ENCODE measurements around the gene PTPRH. TPM values are rescaled to one million over a fixed set of nuclear protein-coding genes. Genes with fewer than 3 reads are reported as not detected.

PTPRH gene
- total and polyA plus RNA-seq, 9 of the 15 experiments (the other 6 are each of a cell fraction or from before 2014, with no cell fraction given), result 0.87 to 34.3 (median 22.7) TPM

DNA sequence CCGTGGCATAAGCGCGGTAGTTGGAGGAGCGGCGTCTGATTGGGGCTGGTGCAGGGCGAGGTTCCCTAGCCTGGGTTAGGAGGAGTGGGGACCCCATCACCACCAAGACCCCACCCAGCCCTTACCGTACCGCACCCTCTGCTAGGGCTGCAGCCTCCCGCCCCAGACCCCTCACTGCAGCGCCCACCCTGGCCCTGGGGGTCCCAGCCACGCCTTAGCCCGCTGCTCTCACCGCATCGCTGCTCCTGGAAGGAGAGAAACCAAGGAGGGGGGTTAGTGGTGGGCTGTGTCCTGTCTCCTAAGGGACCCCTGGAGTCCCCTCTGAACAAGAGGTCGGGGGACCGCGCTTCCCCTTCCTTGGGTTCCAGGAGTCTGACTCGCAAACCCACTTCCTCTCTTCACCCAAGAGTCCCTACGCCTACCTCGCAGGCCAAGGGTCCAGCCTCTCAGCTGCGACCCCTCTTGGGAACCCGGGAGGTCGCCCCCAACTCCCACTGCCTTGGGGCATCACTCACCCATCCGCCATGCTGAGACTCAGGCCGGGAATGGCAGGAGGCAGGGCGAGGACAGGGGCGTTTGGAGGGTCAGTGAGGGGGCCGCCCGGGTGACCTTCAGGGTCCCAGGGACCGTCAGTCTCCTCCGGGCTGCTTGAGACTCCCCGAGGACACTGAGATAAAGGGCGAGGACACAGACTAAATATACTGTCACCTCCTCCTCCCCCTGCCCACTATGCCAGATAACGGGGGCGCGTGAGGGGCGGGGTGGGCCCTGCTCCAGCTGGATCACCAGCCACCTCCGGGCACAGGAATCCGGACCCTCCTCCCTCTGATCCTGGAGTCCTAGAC lies 52.0 kb downstream of the PTPRH start, which contains the start of gene TNNI3 (continued):
- TF ChIP-seq E4F1 (CRISPR knock-in tag; IDR thresholded peaks at IDR 0.05; ENCODE audit: borderline replicate concordance) (no peak), ZNF77 (CRISPR knock-in tag; IDR thresholded peaks at IDR 0.05) (no peak), ESRRA (IDR thresholded peaks at IDR 0.05; ENCODE audit: borderline replicate concordance, low read depth) (peak; percentile 77; the same call in 1 of the 2 replicates), ZNF224 (CRISPR knock-in tag; IDR thresholded peaks at IDR 0.05) (no peak), FOXA3 (CRISPR knock-in tag; conservative IDR thresholded peaks at IDR 0.05 in 1 of 2, IDR thresholded peaks at IDR 0.05 in 1 of 2) (no peak), NELFE (IDR thresholded peaks at IDR 0.05; ENCODE audit: insufficient read depth, insufficient read length) (no peak), ZNF316 (IDR thresholded peaks at IDR 0.05) (no peak), ZNF436 (CRISPR knock-in tag; IDR thresholded peaks at IDR 0.05) (no peak), LARP7 (IDR thresholded peaks at IDR 0.05) (no peak), BHLHE40 (IDR thresholded peaks at IDR 0.05; ENCODE audit: low read length) (0 out of 2 replicates have a peak, but pooled peaks have one; percentile 9), ZNF277 (CRISPR knock-in tag; IDR thresholded peaks at IDR 0.05; ENCODE audit: borderline replicate concordance) (no peak), ELF1 (tag; IDR thresholded peaks at IDR 0.05) (no peak), PCBP1 (IDR thresholded peaks at IDR 0.05; ENCODE audit: low read depth, low read length, poor library complexity, severe bottlenecking) (peak; percentile 53), OTX1 (CRISPR knock-in tag; IDR thresholded peaks at IDR 0.05) (no peak), ZNF347 (CRISPR knock-in tag; IDR thresholded peaks at IDR 0.05; ENCODE audit: low read depth) (no peak)
- TF ChIP-seq, protein P1, sequence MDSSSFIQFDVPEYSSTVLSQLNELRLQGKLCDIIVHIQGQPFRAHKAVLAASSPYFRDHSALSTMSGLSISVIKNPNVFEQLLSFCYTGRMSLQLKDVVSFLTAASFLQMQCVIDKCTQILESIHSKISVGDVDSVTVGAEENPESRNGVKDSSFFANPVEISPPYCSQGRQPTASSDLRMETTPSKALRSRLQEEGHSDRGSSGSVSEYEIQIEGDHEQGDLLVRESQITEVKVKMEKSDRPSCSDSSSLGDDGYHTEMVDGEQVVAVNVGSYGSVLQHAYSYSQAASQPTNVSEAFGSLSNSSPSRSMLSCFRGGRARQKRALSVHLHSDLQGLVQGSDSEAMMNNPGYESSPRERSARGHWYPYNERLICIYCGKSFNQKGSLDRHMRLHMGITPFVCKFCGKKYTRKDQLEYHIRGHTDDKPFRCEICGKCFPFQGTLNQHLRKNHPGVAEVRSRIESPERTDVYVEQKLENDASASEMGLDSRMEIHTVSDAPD (CRISPR knock-in tag; IDR thresholded peaks at IDR 0.05), result no peak

Measured in K562 (cell line).